Stimulated activated CD8-positive, alpha-beta memory T cell treated with anti-CD3 and anti-CD28 coated beads, Interleukin-7, amount 100 ng/mL, for 4 hours (primary cell): ENCODE results near the gene ZNF594.
A peak's percentile ranks its signal among the peaks of the same experiment; 100 is the strongest.
"Not testable (repeated sequence)": the region's sequence is repeated elsewhere in the genome, so short reads cannot be mapped to it uniquely, and the experiment has no call there.

ENCODE experiments used
- DNase-seq, 2 donors: peaks; one replicate each; pipeline ENCODE4 v3.0.0-alpha.2; 2020; ENCODE audit warnings: low read depth in 2 of 2

The ZNF594 gene

GRCh38 chr17:5191541-5192417 is at the start of gene ZNF594:
TSS of gene ZNF594 (minus strand) at chr17:5191868. CDS start at chr17:5184256, 7,612 bp downstream.
- DNase-seq, result peak; percentile 92 to 97

DNA sequence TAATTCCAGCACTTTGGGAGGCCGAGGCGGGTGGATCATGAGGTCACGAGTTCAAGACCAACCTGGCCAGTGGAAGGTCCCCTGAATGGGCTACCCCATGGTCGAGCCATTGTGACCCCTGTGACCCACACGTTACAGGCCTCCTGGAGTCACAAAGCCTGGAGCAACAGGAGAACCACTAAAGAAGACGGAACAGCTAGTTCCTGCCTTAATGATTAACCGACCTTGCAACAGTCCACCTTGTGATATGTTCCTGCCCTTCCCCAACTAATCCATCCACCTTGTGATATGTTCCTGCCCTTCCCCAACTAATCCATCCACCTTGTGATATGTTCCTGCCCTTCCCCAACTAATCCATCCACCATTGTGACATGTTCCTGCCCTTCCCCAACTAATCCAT is 48.1 kb upstream of the ZNF594 start:
- not testable (repeated sequence) for DNase-seq

DNA sequence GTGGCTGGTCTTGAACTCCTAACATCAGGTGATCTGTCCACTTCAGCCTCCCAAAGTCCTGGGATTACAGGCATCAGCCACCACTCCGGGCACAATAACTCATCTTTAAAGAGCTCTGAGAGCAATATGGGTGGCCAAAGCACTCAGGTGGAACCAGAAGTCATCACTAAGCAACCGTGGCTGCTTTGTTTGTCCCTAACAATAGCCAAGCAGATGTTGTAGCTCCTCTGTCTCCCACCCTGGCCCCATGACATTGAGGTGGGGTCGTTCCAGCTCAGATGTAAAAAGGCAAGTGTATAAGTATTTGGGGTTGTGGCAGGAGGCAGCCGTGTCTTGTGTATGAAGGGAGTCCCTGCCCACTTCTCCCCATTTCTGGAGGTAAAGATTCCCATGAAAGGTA is 46.7 kb upstream of the ZNF594 start:
- no peak for DNase-seq

- DNase-seq, result peak; percentile 36 to 37
Observed at GRCh38 chr17:5237541-5238016, 45.9 kb upstream of the ZNF594 start.

- no peak for DNase-seq
Observed at GRCh38 chr17:5236938-5237540, 45.4 kb upstream of the ZNF594 start.

GRCh38 chr17:5234645-5235576 is 43.2 kb upstream of the ZNF594 start, which contains the start of gene SCIMP:
TSS of gene SCIMP (minus strand) at chr17:5234860. CDS start at chr17:5234755, 105 bp downstream.
- DNase-seq, result no peak

DNA sequence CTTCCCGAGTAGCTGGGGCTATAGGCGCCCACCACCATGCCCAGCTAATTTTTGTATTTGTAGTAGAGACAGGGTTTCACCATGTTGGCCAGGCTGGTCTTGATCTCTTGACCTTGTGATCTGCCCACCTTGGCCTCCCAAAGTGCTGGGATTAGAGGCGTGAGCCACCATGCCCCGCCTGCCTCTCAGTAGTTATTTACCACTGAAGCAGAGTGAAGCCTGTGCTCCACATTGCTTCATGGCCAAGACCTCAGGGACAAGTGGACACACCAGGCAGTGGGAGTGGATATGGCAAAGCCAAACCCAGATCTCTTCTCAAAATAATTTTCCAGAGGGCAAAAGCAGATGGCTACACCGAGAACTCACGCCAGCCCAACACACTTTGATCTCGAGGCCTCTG is 41.8 kb upstream of the ZNF594 start:
- not testable (repeated sequence) for DNase-seq

DNA sequence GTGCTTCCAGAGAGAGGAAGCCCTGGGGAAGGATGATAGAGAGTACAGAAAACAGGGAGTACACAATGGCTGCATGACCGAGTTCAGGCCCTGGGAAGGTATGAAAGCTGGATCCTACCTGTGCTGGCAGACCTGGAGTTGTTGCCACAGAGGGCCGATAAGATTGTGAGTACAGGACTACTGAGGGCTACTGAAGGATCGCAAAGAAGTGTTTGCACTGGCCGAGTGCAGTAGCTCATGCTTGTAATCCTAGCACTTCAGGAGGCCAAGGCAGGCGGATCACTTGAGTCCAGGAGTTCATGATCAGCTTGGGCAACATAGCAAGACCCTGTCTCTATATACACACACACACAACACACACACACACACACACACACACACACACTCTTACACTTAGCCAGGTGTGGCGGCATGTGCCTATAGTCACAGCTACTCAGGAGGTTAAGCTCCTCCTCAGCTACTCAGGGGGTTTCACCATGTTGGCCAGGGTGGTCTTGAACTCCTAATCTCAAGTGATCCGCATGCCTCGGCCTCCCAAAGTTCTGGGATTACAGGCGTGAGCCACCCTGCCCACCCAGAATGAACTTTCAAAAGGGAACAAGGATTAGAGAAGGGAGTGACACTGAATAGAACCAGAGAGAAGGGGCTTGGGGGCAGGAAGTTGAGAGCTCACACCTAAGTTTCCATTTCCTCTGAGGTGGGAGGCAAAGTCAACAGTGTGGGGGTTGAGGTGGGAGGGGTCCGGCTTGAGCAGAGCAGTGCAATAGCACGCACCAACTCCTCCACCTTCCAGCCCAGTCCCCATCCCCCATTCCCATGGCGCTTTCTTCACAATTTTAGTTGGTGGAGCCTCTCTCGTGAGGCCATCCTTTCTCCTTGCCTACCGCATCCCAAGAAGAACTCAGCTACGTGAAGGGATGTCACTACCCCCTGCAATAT is 35.5 kb upstream of the ZNF594 start:
- peak; percentile 38 to 60 for DNase-seq

- no peak for DNase-seq
Observed at GRCh38 chr17:5225668-5226457, 34.2 kb upstream of the ZNF594 start.

DNA sequence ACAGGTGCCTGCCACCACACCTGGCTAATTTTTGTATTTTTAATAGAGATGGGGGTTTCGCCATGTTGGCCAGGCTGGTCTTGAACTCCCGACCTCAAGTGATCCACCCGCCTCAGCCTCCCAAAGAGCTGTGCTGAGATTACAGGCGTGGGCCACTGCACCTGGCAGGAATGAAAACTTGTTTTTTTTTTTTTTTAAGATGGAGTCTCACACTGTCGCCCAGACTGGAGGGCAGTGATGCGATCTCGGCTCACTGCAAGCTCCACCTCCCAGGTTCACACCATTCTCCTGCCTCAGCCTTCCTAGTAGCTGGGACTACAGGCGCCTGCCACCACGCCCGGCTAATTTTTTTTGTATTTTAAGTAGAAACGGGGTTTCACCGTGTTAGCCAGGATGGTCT is 30.2 kb upstream of the ZNF594 start:
- DNase-seq, result not testable (repeated sequence)

DNA sequence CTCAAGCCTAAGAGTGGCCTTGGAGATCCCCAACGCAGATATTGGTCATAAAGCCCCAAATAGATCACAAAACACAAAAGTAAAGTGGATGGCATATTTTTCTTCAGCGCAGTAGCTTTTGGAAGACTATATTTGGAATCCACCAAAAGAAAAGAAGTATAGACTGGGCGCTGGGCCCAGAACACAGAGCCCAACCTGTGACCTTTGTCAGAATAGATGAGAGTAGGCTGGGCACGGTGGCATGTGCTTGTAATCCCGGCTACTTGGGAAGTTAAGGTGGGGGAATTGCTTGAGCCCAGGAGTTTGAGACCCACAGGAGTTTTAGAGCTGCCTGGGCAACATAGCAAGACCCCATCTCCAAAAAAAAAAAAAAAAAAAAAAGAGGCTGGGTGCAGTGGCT is 28.4 kb upstream of the ZNF594 start:
- no peak for DNase-seq

DNA sequence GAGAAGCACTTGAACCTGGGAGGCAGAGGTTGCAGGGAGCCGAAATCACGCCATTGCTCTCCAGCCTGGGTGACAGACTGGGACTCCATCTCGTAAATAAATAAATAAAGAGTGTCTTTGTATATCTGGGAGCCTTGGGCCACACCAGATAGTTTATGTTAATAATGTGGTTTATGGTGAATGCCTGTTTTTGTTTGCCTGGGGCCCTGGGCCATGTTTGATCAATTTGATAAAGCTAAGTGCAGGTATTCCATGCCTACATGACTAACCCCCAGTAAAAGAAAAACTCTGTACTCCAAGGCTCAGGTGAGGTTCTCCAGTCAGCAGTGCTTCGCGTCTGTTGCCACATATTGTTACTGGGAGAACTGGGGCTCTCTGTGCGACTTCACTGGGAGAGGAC is 27.9 kb upstream of the ZNF594 start:
- DNase-seq, result no peak

DNA sequence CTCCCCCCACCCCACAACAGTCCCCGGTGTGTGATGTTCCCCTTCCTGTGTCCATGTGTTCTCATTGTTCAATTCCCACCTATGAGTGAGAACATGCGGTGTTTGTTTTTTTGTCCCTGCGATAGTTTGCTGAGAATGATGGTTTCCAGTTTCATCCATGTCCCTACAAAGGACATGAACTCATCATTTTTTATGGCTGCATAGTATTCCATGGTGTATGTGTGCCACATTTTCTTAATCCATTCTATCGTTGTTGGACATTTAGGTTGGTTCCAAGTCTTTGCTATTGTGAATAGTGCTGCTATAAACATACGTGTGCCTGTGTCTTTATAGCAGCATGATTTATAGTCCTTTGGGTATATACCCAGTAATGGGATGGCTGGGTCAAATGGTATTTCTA is 25.9 kb upstream of the ZNF594 start:
- DNase-seq, result not testable (repeated sequence)

- no peak for DNase-seq
Observed at GRCh38 chr17:5211458-5211857, 19.8 kb upstream of the ZNF594 start.

DNA sequence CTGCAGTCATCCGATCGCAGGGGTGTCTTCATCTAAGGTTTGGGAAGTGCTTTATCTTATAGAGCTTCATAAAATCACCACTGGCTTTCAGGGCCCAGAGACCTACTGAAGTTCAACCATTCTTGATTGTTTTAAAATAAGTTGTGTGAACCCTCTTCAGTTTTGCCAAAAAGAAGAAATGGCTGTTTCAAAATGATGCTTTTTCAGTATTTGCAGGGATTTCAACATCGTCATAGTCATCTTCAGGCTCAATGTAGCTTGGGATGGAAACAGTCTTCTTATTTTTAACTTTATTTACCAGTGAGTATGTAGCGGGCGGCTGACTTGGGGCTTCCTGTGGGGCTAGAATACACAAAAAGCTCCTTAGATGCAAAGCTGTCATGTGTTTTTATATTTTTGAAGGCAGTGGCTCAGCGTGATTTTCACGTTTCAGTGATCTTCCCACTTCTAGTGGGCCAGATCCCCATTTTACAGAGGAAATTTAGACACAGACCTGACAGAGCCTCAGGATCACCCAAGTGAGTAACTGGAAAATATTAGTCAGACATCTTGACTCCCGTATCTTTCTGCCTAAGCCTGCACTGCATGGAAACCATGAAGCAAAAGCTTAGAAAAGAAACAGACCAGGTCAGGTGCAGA is 19.1 kb upstream of the ZNF594 start:
- DNase-seq, result no peak

GRCh38 chr17:5210091-5210490 is 18.4 kb upstream of the ZNF594 start:
- no peak for DNase-seq

DNA sequence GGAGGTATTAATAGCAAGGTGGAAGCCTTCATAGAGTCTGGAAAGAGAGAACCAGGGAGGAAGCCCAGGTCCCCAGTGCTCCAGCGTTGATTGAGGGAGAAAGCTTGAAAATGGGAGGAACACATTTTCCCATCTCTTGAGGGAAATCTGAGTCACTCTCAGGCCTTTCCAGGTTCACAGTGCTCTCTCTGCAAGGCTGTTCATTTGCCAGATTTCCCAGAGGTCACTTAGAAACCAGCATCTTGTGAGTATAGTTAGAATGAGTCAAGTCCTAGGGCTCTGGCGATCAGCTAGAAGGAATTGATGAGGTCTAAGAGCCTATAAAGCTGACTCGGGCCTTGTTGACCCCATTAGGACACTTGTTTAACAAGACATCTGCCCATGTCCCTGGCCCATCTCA is 17.7 kb upstream of the ZNF594 start:
- no peak for DNase-seq

DNA sequence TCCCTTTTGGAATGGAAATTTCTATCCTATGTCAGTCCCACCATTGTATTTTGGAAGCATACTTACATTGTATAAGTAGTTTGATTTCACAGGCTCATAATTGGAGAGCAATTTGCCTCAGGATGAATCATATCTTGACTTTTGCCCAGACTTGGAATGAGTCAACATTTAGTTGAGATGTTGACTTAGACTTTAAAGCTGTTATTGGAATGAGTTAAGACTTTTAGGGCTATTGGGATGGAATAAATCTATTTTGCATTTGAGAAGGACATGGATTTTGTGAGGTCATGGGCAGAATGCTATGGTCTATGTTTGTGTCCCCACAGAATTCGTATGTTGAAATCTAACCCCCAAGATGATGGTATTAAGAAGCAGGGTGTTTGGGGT is 12.2 kb upstream of the ZNF594 start:
- DNase-seq, result no peak

GRCh38 chr17:5203178-5203907 is 11.7 kb upstream of the ZNF594 start:
- no peak for DNase-seq
